ENCODE results near the gene RERE. TPM values are rescaled to one million over a fixed set of nuclear protein-coding genes. Genes with fewer than 3 reads are reported as not detected.

The RERE gene
- total RNA-seq, 1 experiment from 2014 or later: 40.6 TPM

GRCh38 chr1:8386247-8386646 lies 431.2 kb downstream of the RERE start:
- no peak overlapping the region for H2AFZ ChIP-seq (ENCODE audit: low read depth, low read length, poor library complexity, severe bottlenecking)
- intact Hi-C loops (cut with micrococcal nuclease): no loop called here
- no peaks in the 10 kb centered on the region for H3K9me3 ChIP-seq (ENCODE audit: control insufficient read depth in 1 of 2, insufficient read depth in 1 of 2, low read depth in 1 of 2, low read length in 2 of 2)
- BruUV-seq (replicated peaks): no TSS peak
- H3K4me2 ChIP-seq (ENCODE audit: low read length): no peak overlapping the region
- TF ChIP-seq SRF (IDR thresholded peaks at IDR 0.05; ENCODE audit: low read depth): no peak
- no peak for TF ChIP-seq EGR1 (IDR thresholded peaks at IDR 0.05; ENCODE audit: low read depth)
- no peak for TF ChIP-seq MAX (IDR thresholded peaks at IDR 0.05)
- no peak for TF ChIP-seq ZFX (IDR thresholded peaks at IDR 0.05)
- TF ChIP-seq JUND (IDR thresholded peaks at IDR 0.05): no peak
- TF ChIP-seq ELF1 (IDR thresholded peaks at IDR 0.05; ENCODE audit: borderline replicate concordance, low read depth): no peak
- TF ChIP-seq RAD21 (IDR thresholded peaks at IDR 0.05; ENCODE audit: low read depth): no peak
- TF ChIP-seq TCF7L2 (IDR thresholded peaks at IDR 0.05; ENCODE audit: borderline replicate concordance, extremely low read depth, insufficient read depth, insufficient read length): no peak
- no peak for TF ChIP-seq ZNF274 (IDR thresholded peaks at IDR 0.05; ENCODE audit: low read depth, low read length)
- no peak for TF ChIP-seq REST (IDR thresholded peaks at IDR 0.05; ENCODE audit: low read depth)
- no peak for TF ChIP-seq POLR2A (IDR thresholded peaks at IDR 0.05; ENCODE audit: borderline replicate concordance, extremely low read depth, insufficient read depth, insufficient read length)
- no peak for TF ChIP-seq SP1 (IDR thresholded peaks at IDR 0.05; ENCODE audit: low read depth)
- no peak for TF ChIP-seq EZH2 (IDR thresholded peaks at IDR 0.05)
- no peak for TF ChIP-seq SIN3A (IDR thresholded peaks at IDR 0.05; ENCODE audit: low read depth)
- TF ChIP-seq POLR2AphosphoS5 (IDR thresholded peaks at IDR 0.05; ENCODE audit: low read depth, low read length): no peak
- TF ChIP-seq FOSL1 (IDR thresholded peaks at IDR 0.05; ENCODE audit: low read depth): no peak
- no peak for TF ChIP-seq CBX3 (IDR thresholded peaks at IDR 0.05; ENCODE audit: low read depth)
- TF ChIP-seq EZH2phosphoT487 (IDR thresholded peaks at IDR 0.05; ENCODE audit: borderline replicate concordance): no peak
- TF ChIP-seq YY1 (IDR thresholded peaks at IDR 0.05; ENCODE audit: extremely low read depth, insufficient replicate concordance, low read depth, low read length): no peak
- TF ChIP-seq CTCF (IDR thresholded peaks at IDR 0.05 in 2 of 3, conservative IDR thresholded peaks at IDR 0.05 in 1 of 3; ENCODE audit: borderline replicate concordance in 1 of 3, insufficient read depth in 1 of 3, low read depth in 2 of 3, low read length in 2 of 3): no peak
- H3K4me3 ChIP-seq (replicated peaks in 1 of 2; ENCODE audit: low read depth in 1 of 2, low read length in 2 of 2): no peak overlapping the region
- no peaks in the 10 kb centered on the region for H4K20me1 ChIP-seq (ENCODE audit: insufficient read depth)
- ATAC-seq (no peak), DNase-seq (ENCODE audit: low read depth, low spot score) (no peak)
- no peaks in the 10 kb centered on the region for H3K4me1 ChIP-seq (ENCODE audit: control insufficient read depth in 1 of 2, insufficient read depth in 2 of 2, low read length in 2 of 2)
- no peak overlapping the region for H3K27ac ChIP-seq (ENCODE audit: low read depth, low read length)
- CTCF ChIA-PET: no interaction called here
- no peaks in the 10 kb centered on the region for H3K36me3 ChIP-seq (ENCODE audit: control insufficient read depth in 1 of 2, insufficient read depth in 2 of 2, low read length in 2 of 2)
- no peaks in the 10 kb centered on the region for H3K27me3 ChIP-seq (ENCODE audit: insufficient read depth, low read length)
- H3K9me2 ChIP-seq (ENCODE audit: insufficient read depth): no peaks in the 10 kb centered on the region
- RAD21 ChIA-PET (ENCODE audit: low non-redundant PET in 1 of 2, low total read pairs in 2 of 2, uncharacterized antibody in 2 of 2, unreplicated experiment in 2 of 2): no interaction called here
- H3K79me2 ChIP-seq (ENCODE audit: insufficient read depth, low read length): no peaks in the 10 kb centered on the region; the same call in 1 of the 2 replicates
- POLR2A ChIA-PET: no interaction called here
- H3K9ac ChIP-seq (ENCODE audit: low read length): no peak overlapping the region
